Measurements from ENCODE around the gene DEAF1. TPM values are rescaled to one million over a fixed set of nuclear protein-coding genes. Genes with fewer than 3 reads are reported as not detected.

Gene DEAF1
- total RNA-seq, 1 experiment from 2014 or later = 62.2 TPM

DNA sequence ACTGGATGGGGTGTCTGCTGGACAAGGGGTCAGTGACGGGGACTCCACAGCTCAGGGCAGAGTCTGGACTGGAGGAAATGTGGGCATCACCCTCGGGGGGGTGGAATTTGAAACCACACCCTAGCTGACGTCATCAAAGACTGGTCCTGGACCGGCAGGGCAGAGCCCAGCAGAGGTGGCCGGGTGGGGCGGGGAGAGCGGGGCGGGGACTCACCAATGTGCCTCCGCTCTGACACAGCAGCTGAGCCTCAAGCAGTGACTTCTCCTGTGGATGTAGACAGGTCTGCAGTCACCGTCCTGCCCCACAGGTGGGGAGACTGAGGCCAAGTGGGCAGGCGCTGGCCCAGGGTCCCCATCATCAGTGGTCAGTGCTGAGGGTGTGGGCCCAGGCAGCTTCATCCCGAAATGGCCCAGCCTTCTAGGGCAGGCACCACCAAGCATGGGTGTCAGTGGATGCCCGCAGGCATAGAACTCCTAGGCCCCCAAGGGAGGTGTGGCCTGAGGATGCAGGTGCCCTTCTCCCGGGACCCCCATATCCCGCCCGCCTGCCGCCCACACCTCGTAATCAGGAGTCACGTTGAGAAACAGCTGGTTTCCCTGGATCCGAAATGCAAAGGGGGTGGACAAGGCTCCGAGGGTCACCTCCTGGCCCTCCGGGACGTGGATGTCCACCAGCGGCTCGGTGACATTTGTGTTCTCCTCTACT, 70.9 kb downstream of the DEAF1 start (continued):
- TF ChIP-seq GABPB1 (CRISPR knock-in tag; IDR thresholded peaks at IDR 0.05) (no peak), IRF1 (CRISPR knock-in tag; IDR thresholded peaks at IDR 0.05) (no peak), SP1 (CRISPR knock-in tag; conservative IDR thresholded peaks at IDR 0.05) (no peak), ZNF425 (CRISPR knock-in tag; conservative IDR thresholded peaks at IDR 0.05) (no peak)

- CTCF ChIA-PET = no interaction called here
- no peak for DNase-seq (ENCODE audit: low spot score)
- Mint-ChIP-seq H3K36me3 (no peaks in the 10 kb centered on the region), H3K4me1 (0 out of 2 replicates have a peak, but pooled peaks cover 4% of the 10 kb centered on the region), H3K4me3 (no peak overlapping the region), H3K27ac (no peak overlapping the region), H3K27me3 (ENCODE audit: low read depth) (peaks cover 16% of the 10 kb centered on the region), H3K9me3 (no peaks in the 10 kb centered on the region)
- POLR2A ChIA-PET = no interaction called here
- ATAC-seq = no peak
- TF ChIP-seq ZNF512 (CRISPR knock-in tag; IDR thresholded peaks at IDR 0.05; ENCODE audit: borderline replicate concordance) (no peak), MYBL2 (CRISPR knock-in tag; IDR thresholded peaks at IDR 0.05) (no peak), CREM (CRISPR knock-in tag; IDR thresholded peaks at IDR 0.05) (no peak), SP1 (CRISPR knock-in tag; conservative IDR thresholded peaks at IDR 0.05) (no peak), ZMAT4 (CRISPR knock-in tag; IDR thresholded peaks at IDR 0.05) (no peak), ZBTB43 (CRISPR knock-in tag; IDR thresholded peaks at IDR 0.05) (no peak), ZNF219 (CRISPR knock-in tag; IDR thresholded peaks at IDR 0.05; ENCODE audit: borderline replicate concordance) (no peak), SMAD3 (CRISPR knock-in tag; IDR thresholded peaks at IDR 0.05; ENCODE audit: borderline replicate concordance) (no peak), NFE2L1 (CRISPR knock-in tag; IDR thresholded peaks at IDR 0.05) (no peak), SMAD4 (CRISPR knock-in tag; IDR thresholded peaks at IDR 0.05) (no peak), ZNF396 (CRISPR knock-in tag; IDR thresholded peaks at IDR 0.05; ENCODE audit: borderline replicate concordance) (no peak)
- TF ChIP-seq, protein P1, sequence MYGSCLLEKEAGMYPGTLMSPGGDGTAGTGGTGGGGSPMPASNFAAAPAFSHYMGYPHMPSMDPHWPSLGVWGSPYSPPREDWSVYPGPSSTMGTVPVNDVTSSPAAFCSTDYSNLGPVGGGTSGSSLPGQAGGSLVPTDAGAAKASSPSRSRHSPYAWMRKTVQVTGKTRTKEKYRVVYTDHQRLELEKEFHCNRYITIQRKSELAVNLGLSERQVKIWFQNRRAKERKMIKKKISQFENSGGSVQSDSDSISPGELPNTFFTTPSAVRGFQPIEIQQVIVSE (CRISPR knock-in tag; IDR thresholded peaks at IDR 0.05; ENCODE audit: borderline replicate concordance) = no peak
- TF ChIP-seq, protein P2, sequence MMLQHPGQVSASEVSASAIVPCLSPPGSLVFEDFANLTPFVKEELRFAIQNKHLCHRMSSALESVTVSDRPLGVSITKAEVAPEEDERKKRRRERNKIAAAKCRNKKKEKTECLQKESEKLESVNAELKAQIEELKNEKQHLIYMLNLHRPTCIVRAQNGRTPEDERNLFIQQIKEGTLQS (CRISPR knock-in tag; conservative IDR thresholded peaks at IDR 0.05) = no peak
- TF ChIP-seq, protein P3, sequence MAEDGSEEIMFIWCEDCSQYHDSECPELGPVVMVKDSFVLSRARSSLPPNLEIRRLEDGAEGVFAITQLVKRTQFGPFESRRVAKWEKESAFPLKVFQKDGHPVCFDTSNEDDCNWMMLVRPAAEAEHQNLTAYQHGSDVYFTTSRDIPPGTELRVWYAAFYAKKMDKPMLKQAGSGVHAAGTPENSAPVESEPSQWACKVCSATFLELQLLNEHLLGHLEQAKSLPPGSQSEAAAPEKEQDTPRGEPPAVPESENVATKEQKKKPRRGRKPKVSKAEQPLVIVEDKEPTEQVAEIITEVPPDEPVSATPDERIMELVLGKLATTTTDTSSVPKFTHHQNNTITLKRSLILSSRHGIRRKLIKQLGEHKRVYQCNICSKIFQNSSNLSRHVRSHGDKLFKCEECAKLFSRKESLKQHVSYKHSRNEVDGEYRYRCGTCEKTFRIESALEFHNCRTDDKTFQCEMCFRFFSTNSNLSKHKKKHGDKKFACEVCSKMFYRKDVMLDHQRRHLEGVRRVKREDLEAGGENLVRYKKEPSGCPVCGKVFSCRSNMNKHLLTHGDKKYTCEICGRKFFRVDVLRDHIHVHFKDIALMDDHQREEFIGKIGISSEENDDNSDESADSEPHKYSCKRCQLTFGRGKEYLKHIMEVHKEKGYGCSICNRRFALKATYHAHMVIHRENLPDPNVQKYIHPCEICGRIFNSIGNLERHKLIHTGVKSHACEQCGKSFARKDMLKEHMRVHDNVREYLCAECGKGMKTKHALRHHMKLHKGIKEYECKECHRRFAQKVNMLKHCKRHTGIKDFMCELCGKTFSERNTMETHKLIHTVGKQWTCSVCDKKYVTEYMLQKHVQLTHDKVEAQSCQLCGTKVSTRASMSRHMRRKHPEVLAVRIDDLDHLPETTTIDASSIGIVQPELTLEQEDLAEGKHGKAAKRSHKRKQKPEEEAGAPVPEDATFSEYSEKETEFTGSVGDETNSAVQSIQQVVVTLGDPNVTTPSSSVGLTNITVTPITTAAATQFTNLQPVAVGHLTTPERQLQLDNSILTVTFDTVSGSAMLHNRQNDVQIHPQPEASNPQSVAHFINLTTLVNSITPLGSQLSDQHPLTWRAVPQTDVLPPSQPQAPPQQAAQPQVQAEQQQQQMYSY (CRISPR knock-in tag; IDR thresholded peaks at IDR 0.05) = no peak
- TF ChIP-seq, protein P4, sequence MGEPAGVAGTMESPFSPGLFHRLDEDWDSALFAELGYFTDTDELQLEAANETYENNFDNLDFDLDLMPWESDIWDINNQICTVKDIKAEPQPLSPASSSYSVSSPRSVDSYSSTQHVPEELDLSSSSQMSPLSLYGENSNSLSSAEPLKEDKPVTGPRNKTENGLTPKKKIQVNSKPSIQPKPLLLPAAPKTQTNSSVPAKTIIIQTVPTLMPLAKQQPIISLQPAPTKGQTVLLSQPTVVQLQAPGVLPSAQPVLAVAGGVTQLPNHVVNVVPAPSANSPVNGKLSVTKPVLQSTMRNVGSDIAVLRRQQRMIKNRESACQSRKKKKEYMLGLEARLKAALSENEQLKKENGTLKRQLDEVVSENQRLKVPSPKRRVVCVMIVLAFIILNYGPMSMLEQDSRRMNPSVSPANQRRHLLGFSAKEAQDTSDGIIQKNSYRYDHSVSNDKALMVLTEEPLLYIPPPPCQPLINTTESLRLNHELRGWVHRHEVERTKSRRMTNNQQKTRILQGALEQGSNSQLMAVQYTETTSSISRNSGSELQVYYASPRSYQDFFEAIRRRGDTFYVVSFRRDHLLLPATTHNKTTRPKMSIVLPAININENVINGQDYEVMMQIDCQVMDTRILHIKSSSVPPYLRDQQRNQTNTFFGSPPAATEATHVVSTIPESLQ (CRISPR knock-in tag; IDR thresholded peaks at IDR 0.05) = no peak
Observed at GRCh38 chr11:623349-623869, 71.6 kb downstream of the DEAF1 start.

Measured in WTC11 (cell line).